ES-I3 (cell line): Measurements from ENCODE around the gene TTC21A.

ENCODE experiments used
- H3K36me3 ChIP-seq: 2 replicates; pipeline ENCODE4 v1.6.1; 2013; ENCODE audit warnings: mild to moderate bottlenecking, low read length, control low read depth, moderate library complexity; ENCODE audit not compliant: insufficient read depth
- H3K4me1 ChIP-seq: 2 replicates; pipeline ENCODE4 v1.6.1; 2013; ENCODE audit warnings: mild to moderate bottlenecking, control low read depth, low read length; ENCODE audit not compliant: insufficient read depth
- H3K9ac ChIP-seq: 2 replicates; pipeline ENCODE4 v1.6.1; 2013; ENCODE audit warnings: low read depth, mild to moderate bottlenecking, low read length, moderate library complexity
- H3K9me3 ChIP-seq: 2 replicates; pipeline ENCODE4 v1.6.1; 2013; ENCODE audit warnings: mild to moderate bottlenecking, low read length, moderate library complexity; ENCODE audit not compliant: control insufficient read depth, insufficient read depth

TTC21A gene

GRCh38 chr3:39118079-39118478 lies 10.6 kb downstream of the TTC21A start:
- Histone ChIP-seq H3K4me1 (no peaks in the 10 kb centered on the region), H3K9me3 (no peaks in the 10 kb centered on the region), H3K9ac (no peak overlapping the region), H3K36me3 (no peaks in the 10 kb centered on the region)

DNA sequence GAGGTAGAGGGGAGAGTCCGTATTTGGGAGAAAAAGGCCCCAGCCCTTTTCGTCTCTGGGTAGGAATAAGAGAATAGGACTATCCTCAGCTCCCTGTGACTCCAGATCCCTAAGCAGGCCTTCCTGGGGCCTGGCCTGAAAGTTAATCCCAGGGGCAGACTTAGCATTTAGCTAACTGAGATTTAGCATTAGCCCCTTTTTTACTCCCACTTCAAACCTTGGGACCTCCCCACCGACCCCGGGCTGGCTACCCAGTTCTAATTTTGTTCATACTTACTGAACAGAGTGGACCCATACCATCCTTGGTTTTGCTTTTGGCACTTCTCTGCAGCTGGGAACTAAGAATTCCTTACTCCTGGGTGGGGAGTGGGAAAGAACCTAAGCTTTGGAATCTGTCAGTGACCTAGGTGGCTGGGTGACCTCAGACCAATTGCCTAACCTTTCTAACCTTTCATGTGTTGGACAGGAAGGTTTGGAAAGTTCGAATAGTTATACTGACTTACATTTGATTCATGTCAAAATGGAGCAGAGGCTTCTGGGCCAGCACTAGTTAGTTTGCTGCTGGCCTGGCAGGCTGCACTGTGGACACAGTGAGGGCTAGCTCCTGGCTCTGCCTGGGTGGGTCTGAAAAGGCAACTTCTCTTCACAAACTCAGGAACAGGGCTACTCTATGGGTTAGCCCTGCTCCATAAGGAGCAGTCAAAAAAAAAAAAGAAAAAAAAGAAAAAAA lies 11.6 kb downstream of the TTC21A start:
- H3K4me1 ChIP-seq: no peaks in the 10 kb centered on the region
- no peaks in the 10 kb centered on the region for H3K9me3 ChIP-seq
- no peaks in the 10 kb centered on the region for H3K36me3 ChIP-seq
- H3K9ac ChIP-seq: no peak overlapping the region

GRCh38 chr3:39121621-39122020 lies 14.1 kb downstream of the TTC21A start:
- Histone ChIP-seq H3K36me3 (no peaks in the 10 kb centered on the region), H3K9ac (no peak overlapping the region), H3K4me1 (no peaks in the 10 kb centered on the region; the same call in 1 of the 2 replicates), H3K9me3 (no peaks in the 10 kb centered on the region)

- H3K36me3 ChIP-seq: no peaks in the 10 kb centered on the region
- H3K4me1 ChIP-seq: no peaks in the 10 kb centered on the region; the same call in 1 of the 2 replicates
- no peaks in the 10 kb centered on the region for H3K9me3 ChIP-seq
- H3K9ac ChIP-seq: no peak overlapping the region
Measured at GRCh38 chr3:39122813-39123212, 15.3 kb downstream of the TTC21A start.

DNA sequence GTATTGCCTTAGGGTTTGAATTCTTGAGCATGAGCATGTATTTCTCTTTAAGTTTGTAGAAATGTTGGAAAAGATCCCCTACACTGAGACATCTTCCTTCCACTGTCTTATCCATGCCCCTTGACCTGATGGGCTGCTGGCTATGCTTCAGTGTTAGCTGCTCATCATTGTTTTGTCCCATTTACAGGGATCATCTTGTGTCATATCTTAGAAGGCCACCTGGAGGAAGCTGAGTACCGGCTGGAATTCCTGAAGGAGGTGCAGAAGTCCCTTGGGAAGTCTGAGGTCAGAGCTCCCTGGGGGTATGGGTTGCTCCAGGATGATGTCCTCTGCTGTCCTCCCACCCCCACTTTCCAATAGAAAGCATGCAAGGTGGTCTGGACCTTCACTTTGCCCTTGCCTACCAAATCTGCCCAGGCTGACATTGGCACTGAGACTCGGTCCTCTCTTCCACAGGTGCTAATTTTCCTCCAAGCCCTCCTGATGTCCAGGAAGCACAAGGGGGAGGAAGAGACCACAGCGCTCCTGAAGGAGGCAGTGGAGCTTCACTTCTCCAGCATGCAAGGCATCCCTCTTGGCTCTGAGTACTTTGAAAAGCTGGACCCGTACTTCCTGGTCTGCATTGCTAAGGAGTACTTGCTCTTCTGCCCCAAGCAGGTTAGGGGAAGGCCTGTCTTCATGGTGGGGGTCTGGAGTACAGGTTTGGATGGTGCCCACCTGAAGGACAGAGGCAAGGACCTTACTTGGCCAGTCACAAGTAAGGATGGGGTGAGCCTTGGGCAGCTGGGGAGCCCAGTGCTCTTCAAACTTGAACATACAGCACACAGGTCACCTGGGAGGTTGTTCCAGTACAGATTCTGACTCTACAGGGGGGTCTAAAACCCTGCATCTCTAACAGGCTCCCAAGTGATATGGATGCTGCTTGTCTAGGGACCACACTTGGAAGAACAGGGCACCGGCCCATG lies 17.7 kb downstream of the TTC21A start:
- H3K4me1 ChIP-seq: no peaks in the 10 kb centered on the region; the same call in 1 of the 2 replicates
- no peak overlapping the region for H3K9ac ChIP-seq
- no peaks in the 10 kb centered on the region for H3K36me3 ChIP-seq
- H3K9me3 ChIP-seq: no peaks in the 10 kb centered on the region

GRCh38 chr3:39125841-39126500 lies 18.5 kb downstream of the TTC21A start:
- no peaks in the 10 kb centered on the region for H3K36me3 ChIP-seq
- H3K4me1 ChIP-seq: no peaks in the 10 kb centered on the region; the same call in 1 of the 2 replicates
- H3K9me3 ChIP-seq: no peaks in the 10 kb centered on the region
- H3K9ac ChIP-seq: no peak overlapping the region

- Histone ChIP-seq H3K9ac (no peak overlapping the region), H3K4me1 (no peaks in the 10 kb centered on the region; the same call in 1 of the 2 replicates)
Measured at GRCh38 chr3:39126532-39127071, 19.1 kb downstream of the TTC21A start.

GRCh38 chr3:39127269-39127907 lies 19.9 kb downstream of the TTC21A start:
- no peaks in the 10 kb centered on the region; the same call in 1 of the 2 replicates for H3K4me1 ChIP-seq
- no peak overlapping the region for H3K9ac ChIP-seq

More at GRCh38 chr3:39126532-39127071, 19.1 kb downstream of the TTC21A start:
- Histone ChIP-seq H3K36me3 (no peaks in the 10 kb centered on the region), H3K9me3 (no peaks in the 10 kb centered on the region)

DNA sequence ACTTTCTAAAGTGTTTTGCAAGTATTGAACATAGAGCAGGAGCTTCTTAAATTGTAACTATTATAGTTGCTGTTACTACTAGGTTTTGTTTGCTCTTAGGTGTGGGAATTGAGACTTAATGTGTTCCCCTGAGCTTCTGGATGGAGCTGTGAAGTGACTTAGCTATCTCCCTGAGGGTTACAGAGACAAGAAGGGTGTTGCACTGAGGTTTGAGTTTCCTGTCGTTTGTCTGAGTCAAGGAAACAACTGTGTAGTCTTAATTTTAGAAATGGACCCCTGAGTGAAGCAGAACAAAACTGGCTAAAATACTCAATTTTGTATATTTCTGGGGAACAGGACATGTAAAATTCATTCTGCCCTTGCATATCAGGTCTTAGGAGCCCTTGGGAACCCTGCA lies 20.4 kb downstream of the TTC21A start:
- H3K4me1 ChIP-seq: no peaks in the 10 kb centered on the region; the same call in 1 of the 2 replicates
- H3K9ac ChIP-seq: no peak overlapping the region
- H3K9me3 ChIP-seq: no peaks in the 10 kb centered on the region
- no peaks in the 10 kb centered on the region for H3K36me3 ChIP-seq

More at GRCh38 chr3:39127269-39127907, 19.9 kb downstream of the TTC21A start:
- no peaks in the 10 kb centered on the region for H3K9me3 ChIP-seq
- no peaks in the 10 kb centered on the region for H3K36me3 ChIP-seq

DNA sequence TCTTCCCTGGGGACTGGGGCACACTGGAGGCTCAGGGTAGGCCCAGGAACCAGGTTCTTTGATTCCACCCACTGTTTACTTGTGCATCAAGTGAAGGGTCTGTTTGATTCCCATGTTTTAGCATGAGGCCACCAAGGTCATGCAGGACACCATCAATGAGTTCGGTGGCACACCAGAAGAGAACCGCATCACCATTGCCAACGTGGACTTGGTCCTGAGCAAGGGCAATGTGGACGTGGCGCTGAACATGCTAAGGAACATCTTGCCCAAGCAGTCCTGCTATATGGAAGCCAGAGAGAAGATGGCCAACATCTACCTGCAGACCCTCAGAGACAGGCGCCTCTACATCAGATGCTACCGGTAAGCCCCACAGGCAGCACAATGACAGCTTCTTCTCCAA lies 21.5 kb downstream of the TTC21A start:
- Histone ChIP-seq H3K36me3 (no peaks in the 10 kb centered on the region), H3K9me3 (no peaks in the 10 kb centered on the region), H3K4me1 (no peaks in the 10 kb centered on the region; the same call in 1 of the 2 replicates), H3K9ac (no peak overlapping the region)

GRCh38 chr3:39130026-39130425 lies 22.5 kb downstream of the TTC21A start:
- H3K9me3 ChIP-seq: no peaks in the 10 kb centered on the region
- no peaks in the 10 kb centered on the region; the same call in 1 of the 2 replicates for H3K4me1 ChIP-seq
- no peaks in the 10 kb centered on the region for H3K36me3 ChIP-seq
- no peak overlapping the region for H3K9ac ChIP-seq

GRCh38 chr3:39130693-39131265 lies 23.3 kb downstream of the TTC21A start:
- no peaks in the 10 kb centered on the region for H3K9me3 ChIP-seq
- H3K36me3 ChIP-seq: no peaks in the 10 kb centered on the region
- H3K9ac ChIP-seq: no peak overlapping the region
- H3K4me1 ChIP-seq: no peaks in the 10 kb centered on the region; the same call in 1 of the 2 replicates
